AG04449 (cell line): ENCODE data around the gene RRP9.

Source experiments
- CTCF ChIA-PET: fragments of 350-600 bp; formaldehyde crosslinking; extraction: SDS; loops from one replicate; lab custom pipeline; 2021; ENCODE audit warnings: antibody characterized with exemption; lab: Yijun Ruan, JAX
- POLR2A ChIA-PET: fragments of 400-600, 350-600 bp; formaldehyde crosslinking; extraction: SDS; loops from one replicate; lab custom pipeline; 2020; ENCODE audit warnings: antibody characterized with exemption, inconsistent platforms; lab: Yijun Ruan, JAX
- DNase-seq: peaks from one replicate; pipeline ENCODE4 v3.0.0-alpha.2; 2010; ENCODE audit warnings: low read depth, low spot score
- H3K4me3 ChIP-seq: 2 replicates; pipeline ENCODE4 v1.5.1; 2011; ENCODE audit warnings: low read depth, mild to moderate bottlenecking, control low read depth, low read length
- TF ChIP-seq, protein P1 (sequence below): IDR thresholded peaks from one replicate; pipeline ENCODE4 v1.5.1; 2011; ENCODE audit warnings: mild to moderate bottlenecking, moderate library complexity, low read length, control low read depth, inconsistent platforms; ENCODE audit not compliant: insufficient read depth; ENCODE audit errors: missing control alignments

The RRP9 gene

DNA sequence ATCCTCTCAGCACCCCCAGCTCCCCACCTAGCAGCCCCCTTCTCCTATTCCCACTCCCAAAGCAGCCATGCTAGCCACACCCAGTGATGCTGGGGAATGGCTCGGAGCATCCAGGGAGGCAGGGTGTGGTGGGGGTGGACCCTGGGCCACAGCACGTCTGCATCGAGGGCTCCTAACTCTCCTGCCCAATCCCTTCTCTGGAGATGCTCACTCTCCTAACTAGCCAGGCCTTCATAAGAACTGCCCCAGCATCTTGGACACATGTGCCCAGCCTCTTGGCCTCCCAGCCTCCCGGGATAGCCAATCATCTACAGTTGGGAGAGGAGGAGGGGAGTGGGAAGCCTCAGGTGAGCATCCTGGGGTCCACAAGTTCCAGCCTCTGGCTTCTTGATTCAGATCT, 22.8 kb upstream of the RRP9 start:
- TF ChIP-seq, protein P1, sequence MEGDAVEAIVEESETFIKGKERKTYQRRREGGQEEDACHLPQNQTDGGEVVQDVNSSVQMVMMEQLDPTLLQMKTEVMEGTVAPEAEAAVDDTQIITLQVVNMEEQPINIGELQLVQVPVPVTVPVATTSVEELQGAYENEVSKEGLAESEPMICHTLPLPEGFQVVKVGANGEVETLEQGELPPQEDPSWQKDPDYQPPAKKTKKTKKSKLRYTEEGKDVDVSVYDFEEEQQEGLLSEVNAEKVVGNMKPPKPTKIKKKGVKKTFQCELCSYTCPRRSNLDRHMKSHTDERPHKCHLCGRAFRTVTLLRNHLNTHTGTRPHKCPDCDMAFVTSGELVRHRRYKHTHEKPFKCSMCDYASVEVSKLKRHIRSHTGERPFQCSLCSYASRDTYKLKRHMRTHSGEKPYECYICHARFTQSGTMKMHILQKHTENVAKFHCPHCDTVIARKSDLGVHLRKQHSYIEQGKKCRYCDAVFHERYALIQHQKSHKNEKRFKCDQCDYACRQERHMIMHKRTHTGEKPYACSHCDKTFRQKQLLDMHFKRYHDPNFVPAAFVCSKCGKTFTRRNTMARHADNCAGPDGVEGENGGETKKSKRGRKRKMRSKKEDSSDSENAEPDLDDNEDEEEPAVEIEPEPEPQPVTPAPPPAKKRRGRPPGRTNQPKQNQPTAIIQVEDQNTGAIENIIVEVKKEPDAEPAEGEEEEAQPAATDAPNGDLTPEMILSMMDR, result no peak
- POLR2A ChIA-PET, result interaction anchor here (1.7 kb wide), 1 partner anchor 9 kb away, joined by 5 read pairs; the partner anchor contains the start of gene ABHD14B
- H3K4me3 ChIP-seq, result no peak overlapping the region
- CTCF ChIA-PET, result interaction anchor here (0.5 to 7.3 kb wide), 5 partner anchors 9 to 1410 kb away, joined by 3 to 67 read pairs (median 11); partner anchors contain the start of genes ABHD14A, ABHD14B, GPR62 and PARP3
- DNase-seq, result no peak

DNA sequence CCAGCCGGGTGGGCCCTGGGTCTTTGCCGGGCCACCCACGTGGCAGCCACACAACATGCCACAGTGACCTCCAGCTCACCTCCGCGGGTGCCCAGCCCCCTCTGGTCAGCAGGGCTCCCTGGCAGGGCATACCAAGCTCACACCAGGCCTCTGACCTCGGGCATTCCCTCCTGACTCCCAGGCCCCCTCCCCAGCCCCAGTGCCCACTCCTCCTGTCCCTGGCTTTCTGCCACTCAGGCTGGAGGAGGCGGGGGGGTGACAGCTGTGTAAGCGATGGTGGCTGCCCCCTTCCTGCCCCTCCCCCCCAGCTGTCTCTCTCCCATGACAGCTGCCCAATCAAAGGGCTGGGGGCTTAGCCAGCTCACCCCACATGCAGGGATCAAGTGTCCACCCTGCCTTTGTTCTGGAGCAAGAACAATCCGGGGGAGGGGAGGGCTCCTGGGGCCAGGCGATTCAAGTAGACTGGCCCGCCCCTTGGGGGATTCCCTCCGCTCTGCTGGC, 22.3 kb upstream of the RRP9 start:
- no peak for DNase-seq
- POLR2A ChIA-PET, result no interaction called here
- no peak overlapping the region for H3K4me3 ChIP-seq
- CTCF ChIA-PET, result interaction anchor here (1.0 to 7.3 kb wide), 4 partner anchors 9 to 159 kb away, joined by 4 to 67 read pairs (median 11); partner anchors contain the start of genes ABHD14A, ABHD14B, GPR62 and PARP3
- TF ChIP-seq, protein P1, result no peak

DNA sequence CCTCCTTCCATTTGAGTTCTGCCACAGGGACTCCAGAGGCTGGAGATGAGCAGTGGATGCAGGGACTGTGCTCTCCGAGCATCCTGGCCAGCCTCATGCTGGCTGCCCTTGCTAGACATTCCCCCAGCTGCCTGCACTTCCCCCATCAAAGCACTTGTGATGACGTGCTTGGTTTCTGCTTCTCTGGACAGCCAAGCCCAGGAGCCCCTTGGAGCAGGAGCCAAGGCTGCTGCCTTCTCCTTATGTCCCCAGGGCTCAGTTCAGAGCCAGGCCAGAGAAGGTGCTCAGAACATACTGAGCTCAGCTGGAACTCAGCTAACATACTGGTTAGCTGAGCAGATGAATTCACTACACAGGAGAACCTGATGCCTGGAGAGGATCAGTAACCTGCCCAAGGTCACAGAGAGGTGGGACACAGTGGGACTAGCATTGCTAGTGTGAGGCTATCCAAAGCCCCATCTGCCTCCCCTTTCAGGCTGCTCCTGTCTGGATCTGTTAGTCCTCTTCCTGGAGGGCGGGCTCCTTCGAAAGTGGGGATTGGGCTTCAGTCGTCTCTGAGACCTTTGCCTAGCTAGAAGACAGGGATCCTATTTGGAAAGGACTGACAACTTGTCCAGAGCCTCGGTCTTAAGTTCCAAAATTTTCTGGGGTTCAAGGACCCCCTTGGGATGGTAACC, 21.3 kb upstream of the RRP9 start:
- TF ChIP-seq, protein P1, result no peak
- no peak overlapping the region for H3K4me3 ChIP-seq
- ChIA-PET POLR2A (no interaction called here), CTCF (interaction anchor here (1.0 to 7.3 kb wide), 4 partner anchors 10 to 160 kb away, joined by 4 to 67 read pairs (median 8); partner anchors contain the start of genes ABHD14A, ABHD14B, PARP3 and RRP9)
- DNase-seq, result no peak

DNA sequence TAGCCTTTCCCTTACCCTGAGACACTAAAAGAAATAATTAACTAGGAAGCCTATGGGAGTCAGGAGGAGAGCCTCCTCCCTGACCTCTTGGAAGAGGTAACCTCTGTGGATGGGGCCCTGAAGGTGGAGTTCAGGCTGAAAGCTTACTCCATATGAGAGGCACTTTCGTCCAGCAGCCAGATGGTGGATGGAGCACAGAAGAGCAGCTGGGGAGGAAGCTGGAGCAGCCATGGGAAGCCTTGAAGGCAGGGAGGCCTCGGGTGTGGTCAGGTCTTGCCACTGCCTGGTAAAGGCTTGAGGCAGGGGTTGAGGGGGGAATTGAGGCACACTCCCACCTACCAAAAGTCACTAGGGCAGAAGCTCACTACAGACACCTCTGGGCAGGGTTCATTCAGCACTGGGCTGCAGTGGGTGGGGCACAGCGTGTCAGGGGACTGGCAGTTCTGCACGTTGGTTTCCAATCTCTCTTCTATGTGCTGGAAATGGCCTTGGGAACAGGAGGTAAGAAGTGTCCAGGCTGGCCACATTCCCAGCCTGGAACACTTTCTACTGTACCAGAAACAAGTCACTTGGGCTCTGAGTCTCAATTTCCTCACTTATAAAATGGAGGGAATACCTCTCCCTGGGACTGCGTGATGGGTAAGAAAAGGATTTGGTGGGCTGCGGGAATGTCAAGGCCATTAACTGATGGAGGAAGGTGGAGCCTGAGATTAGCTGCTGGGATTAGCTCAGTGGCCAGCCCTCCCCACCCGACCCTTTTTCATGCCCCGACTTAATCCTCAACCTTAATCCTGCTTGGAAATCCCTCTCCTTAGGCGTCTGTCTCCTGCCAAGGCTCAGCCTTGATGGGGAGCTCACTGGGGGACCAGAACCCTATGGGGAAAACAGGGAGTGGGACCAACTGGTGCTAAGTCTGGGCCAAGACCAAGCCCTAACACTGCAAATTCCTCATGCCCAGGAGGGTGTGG, 20.2 kb upstream of the RRP9 start:
- POLR2A ChIA-PET, result interaction anchor here (0.7 kb wide), 1 partner anchor 95 kb away, joined by 3 read pairs; no protein-coding TSS in a partner anchor
- CTCF ChIA-PET, result interaction anchor here (1.1 to 7.3 kb wide), 5 partner anchors 7 to 19 kb away, joined by 3 to 67 read pairs (median 6); partner anchors contain the start of genes ABHD14A, ABHD14B, PARP3 and RRP9
- no peak overlapping the region for H3K4me3 ChIP-seq
- no peak for DNase-seq
- TF ChIP-seq, protein P1, result no peak

DNA sequence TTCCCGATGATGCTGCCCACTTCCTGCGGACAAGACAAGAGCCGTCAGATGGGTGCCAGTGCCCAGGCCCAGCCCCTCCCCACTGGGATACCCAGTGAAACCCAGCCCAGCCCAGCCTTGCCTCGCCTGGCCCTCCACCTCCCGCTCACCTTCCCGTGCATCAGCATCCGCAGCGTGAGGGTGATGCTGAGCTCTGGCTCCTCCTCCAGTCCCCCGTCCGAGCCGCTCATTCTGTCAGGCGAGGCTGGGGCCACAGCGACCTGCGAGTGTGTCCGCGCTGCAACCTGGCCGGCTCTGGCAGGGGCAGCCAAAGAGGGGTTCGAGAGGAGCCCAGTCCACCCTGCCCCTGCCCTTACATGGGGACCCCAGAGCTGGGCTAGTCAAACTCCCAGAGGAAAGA, 19.3 kb upstream of the RRP9 start:
- ChIA-PET POLR2A (interaction anchor here (0.7 kb wide), 1 partner anchor 96 kb away, joined by 3 read pairs; no protein-coding TSS in a partner anchor), CTCF (interaction anchor here (1.7 to 7.3 kb wide), 3 partner anchors 8 to 18 kb away, joined by 6 to 67 read pairs (median 15); partner anchors contain the start of genes ABHD14A, ABHD14B, PARP3 and RRP9)
- H3K4me3 ChIP-seq, result no peak overlapping the region
- no peak for DNase-seq
- TF ChIP-seq, protein P1, result no peak
